Breast epithelium (tissue), 3 donors: ENCODE data around the gene HOMEZ.

Source experiments
- POLR2A ChIP-seq: fragments of 450-650 bp; IDR thresholded peaks from one replicate; pipeline ENCODE4 v1.6.1; 2016; ENCODE audit warnings: antibody characterized with exemption, mild to moderate bottlenecking, moderate library complexity
- POLR2AphosphoS5 ChIP-seq, 3 donors: sonication (generic); formaldehyde crosslinking; IDR thresholded peaks; one replicate each; pipeline ENCODE4 v1.6.1; 2017; ENCODE audit warnings: antibody characterized with exemption in 3 of 3
- TF ChIP-seq, protein P1 (sequence below), 3 donors: fragments of 450-650 bp; IDR thresholded peaks; one replicate each; pipeline ENCODE4 v1.5.1; 2016 to 2017; ENCODE audit warnings: antibody characterized with exemption in 3 of 3, mild to moderate bottlenecking in 3 of 3, moderate library complexity in 3 of 3

- TF ChIP-seq POLR2AphosphoS5 (IDR thresholded peaks at IDR 0.05) (no peak), POLR2A (no peak)
- TF ChIP-seq, protein P1, sequence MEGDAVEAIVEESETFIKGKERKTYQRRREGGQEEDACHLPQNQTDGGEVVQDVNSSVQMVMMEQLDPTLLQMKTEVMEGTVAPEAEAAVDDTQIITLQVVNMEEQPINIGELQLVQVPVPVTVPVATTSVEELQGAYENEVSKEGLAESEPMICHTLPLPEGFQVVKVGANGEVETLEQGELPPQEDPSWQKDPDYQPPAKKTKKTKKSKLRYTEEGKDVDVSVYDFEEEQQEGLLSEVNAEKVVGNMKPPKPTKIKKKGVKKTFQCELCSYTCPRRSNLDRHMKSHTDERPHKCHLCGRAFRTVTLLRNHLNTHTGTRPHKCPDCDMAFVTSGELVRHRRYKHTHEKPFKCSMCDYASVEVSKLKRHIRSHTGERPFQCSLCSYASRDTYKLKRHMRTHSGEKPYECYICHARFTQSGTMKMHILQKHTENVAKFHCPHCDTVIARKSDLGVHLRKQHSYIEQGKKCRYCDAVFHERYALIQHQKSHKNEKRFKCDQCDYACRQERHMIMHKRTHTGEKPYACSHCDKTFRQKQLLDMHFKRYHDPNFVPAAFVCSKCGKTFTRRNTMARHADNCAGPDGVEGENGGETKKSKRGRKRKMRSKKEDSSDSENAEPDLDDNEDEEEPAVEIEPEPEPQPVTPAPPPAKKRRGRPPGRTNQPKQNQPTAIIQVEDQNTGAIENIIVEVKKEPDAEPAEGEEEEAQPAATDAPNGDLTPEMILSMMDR (IDR thresholded peaks at IDR 0.05): no peak
These were observed 1.0 kb downstream of the HOMEZ start for GRCh38 chr14:23284654-23285529.
